ENCODE data around the gene PGAM2.
A peak's percentile ranks its signal among the peaks of the same experiment; 100 is the strongest.

Gene PGAM2

DNA sequence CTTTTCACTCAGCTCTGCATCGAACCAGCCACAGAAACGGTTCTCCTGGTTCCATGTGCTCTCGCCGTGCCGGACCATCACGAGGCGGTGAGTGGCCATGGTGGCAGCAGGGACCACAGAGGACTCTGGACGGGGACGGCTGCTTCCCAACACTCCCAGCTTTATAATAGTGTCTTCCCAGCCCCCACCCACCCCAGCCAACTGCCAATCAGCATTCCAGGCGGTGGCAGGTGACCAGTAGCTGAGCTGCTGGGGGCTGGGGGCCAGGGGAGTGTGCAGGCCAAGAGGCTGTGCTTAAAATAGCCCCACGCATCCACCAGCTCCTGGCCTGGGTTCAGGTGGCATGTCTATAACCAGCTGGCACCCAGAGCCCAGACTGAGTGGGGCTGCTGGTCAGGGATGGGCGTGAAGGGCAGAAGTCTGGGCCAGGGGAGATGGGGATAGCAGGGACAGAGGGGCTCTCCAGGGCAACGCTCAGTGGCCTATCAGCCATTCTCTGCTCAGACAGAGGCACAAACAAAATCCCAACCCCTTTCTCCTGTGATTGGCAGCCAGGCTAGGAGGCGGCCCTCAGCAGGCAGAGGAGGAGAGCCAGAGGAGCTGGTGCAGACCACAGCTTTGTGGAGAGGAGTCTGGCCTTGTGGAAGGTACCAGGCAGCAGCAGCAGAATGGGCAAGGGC is at the start of gene PGAM2:
Gene PGAM2, minus strand, starts transcription at position 137 of the 680 bp plus-strand sequence. Its CDS starts 38 bp downstream, at position 99.
- Histone ChIP-seq H3K4me1 (ENCODE audit: control insufficient read depth, insufficient read depth, low read length) (peaks cover 32% of the 10 kb centered on the region), H3K36me3 (ENCODE audit: control insufficient read depth, insufficient read depth, low read length) (peaks cover 21% of the 10 kb centered on the region), H3K9me3 (ENCODE audit: control insufficient read depth, insufficient read depth, low read depth, low read length) (no peaks in the 10 kb centered on the region), H3K27me3 (ENCODE audit: control insufficient read depth, insufficient read depth, low read length) (peaks cover 17% of the 10 kb centered on the region; the same call in 1 of the 2 replicates), H3K9ac (ENCODE audit: low read length) (no peak within 1 kb of the TSS), H3K4me3 (ENCODE audit: low read depth, low read length) (peak within 1 kb of the TSS; percentile 30; the same call in 1 of the 2 replicates), H3K27ac (ENCODE audit: low read depth, low read length) (no peak within 1 kb of the TSS)

DNA sequence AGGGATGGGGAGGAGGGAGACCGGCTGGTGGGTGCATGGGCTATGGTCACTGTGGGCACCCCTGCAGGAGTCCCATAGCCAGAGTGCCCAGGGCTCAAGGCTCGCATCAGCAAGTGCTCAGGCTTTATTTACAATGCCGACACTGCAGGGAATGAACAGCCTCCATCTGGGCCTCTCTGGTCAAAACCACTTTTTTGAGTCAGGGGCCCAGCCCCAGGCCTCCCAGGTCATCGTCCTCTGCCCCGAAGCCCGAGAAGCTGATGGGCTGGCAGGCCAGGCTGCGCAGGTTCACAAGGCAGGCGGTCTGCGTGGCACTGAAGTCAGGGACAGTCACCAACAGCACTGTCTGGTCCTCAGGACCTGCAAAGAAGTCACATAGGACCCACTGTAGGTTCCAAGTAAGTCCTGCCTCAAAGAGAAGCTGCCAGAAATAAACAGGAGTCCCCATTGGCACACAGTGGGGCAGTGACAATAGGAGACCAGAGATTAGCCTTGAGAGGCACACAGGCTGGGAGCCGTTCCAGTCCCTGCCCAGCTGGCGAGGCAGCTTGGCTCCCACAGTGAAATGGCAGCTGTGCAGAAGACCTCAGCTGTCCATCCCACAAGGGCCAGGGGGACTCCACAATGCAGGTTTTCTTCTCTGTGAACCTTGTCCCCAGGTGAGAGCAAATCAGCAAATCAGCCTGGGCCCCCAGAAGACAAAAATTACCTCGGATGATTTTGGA is 49.4 kb upstream of the PGAM2 start:
- Histone ChIP-seq H3K4me3 (ENCODE audit: low read depth, low read length) (no peak overlapping the region), H3K36me3 (ENCODE audit: control insufficient read depth, insufficient read depth, low read length) (peaks cover 84% of the 10 kb centered on the region), H3K9ac (ENCODE audit: low read length) (no peak overlapping the region), H3K9me3 (ENCODE audit: control insufficient read depth, insufficient read depth, low read depth, low read length) (no peaks in the 10 kb centered on the region), H3K4me1 (ENCODE audit: control insufficient read depth, insufficient read depth, low read length) (peaks cover 4% of the 10 kb centered on the region), H3K27ac (ENCODE audit: low read depth, low read length) (no peak overlapping the region), H3K27me3 (ENCODE audit: control insufficient read depth, insufficient read depth, low read length) (no peaks in the 10 kb centered on the region)

GRCh38 chr7:44113764-44114354 is 48.5 kb upstream of the PGAM2 start:
- H3K27ac ChIP-seq (ENCODE audit: low read depth, low read length): no peak overlapping the region
- peaks cover 4% of the 10 kb centered on the region for H3K4me1 ChIP-seq (ENCODE audit: control insufficient read depth, insufficient read depth, low read length)
- H3K27me3 ChIP-seq (ENCODE audit: control insufficient read depth, insufficient read depth, low read length): no peaks in the 10 kb centered on the region
- no peaks in the 10 kb centered on the region for H3K9me3 ChIP-seq (ENCODE audit: control insufficient read depth, insufficient read depth, low read depth, low read length)
- H3K36me3 ChIP-seq (ENCODE audit: control insufficient read depth, insufficient read depth, low read length): peaks cover 78% of the 10 kb centered on the region
- H3K4me3 ChIP-seq (ENCODE audit: low read depth, low read length): no peak overlapping the region
- no peak overlapping the region for H3K9ac ChIP-seq (ENCODE audit: low read length)

DNA sequence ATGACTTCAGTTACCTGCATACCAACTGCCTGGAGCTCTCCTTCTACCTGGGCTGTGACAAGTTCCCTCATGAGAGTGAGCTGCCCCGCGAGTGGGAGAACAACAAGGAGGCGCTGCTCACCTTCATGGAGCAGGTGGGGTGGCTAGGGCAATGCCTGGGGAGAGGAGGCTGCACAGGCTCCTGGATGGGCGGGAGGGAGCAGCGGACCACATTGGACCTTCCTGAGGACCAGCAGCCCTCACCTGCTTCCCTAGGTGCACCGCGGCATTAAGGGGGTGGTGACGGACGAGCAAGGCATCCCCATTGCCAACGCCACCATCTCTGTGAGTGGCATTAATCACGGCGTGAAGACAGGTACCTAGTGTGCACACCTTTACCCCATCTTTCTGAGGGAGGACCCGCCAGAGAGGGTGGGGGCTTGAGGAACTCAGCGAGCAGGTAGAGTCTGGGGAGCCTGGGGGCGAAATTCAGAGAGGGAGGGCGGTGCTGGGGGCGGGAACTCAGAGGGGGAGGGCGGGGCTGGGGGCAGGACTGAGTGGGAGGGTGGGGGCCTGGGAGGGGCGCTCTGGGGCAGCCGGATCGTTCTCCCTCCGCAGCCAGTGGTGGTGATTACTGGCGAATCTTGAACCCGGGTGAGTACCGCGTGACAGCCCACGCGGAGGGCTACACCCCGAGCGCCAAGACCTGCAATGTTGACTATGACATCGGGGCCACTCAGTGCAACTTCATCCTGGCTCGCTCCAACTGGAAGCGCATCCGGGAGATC is 47.8 kb upstream of the PGAM2 start:
- H3K4me3 ChIP-seq (ENCODE audit: low read depth, low read length): peak overlapping the region; percentile 50
- H3K4me1 ChIP-seq (ENCODE audit: control insufficient read depth, insufficient read depth, low read length): peaks cover 4% of the 10 kb centered on the region
- H3K27me3 ChIP-seq (ENCODE audit: control insufficient read depth, insufficient read depth, low read length): no peaks in the 10 kb centered on the region
- no peak overlapping the region for H3K9ac ChIP-seq (ENCODE audit: low read length)
- no peaks in the 10 kb centered on the region for H3K9me3 ChIP-seq (ENCODE audit: control insufficient read depth, insufficient read depth, low read depth, low read length)
- peaks cover 75% of the 10 kb centered on the region for H3K36me3 ChIP-seq (ENCODE audit: control insufficient read depth, insufficient read depth, low read length)
- H3K27ac ChIP-seq (ENCODE audit: low read depth, low read length): no peak overlapping the region

GRCh38 chr7:44112231-44112996 is 47.0 kb upstream of the PGAM2 start:
- Histone ChIP-seq H3K9ac (ENCODE audit: low read length) (no peak overlapping the region), H3K4me1 (ENCODE audit: control insufficient read depth, insufficient read depth, low read length) (peaks cover 4% of the 10 kb centered on the region), H3K4me3 (ENCODE audit: low read depth, low read length) (peak overlapping the region; percentile 50), H3K27ac (ENCODE audit: low read depth, low read length) (no peak overlapping the region), H3K9me3 (ENCODE audit: control insufficient read depth, insufficient read depth, low read depth, low read length) (no peaks in the 10 kb centered on the region), H3K27me3 (ENCODE audit: control insufficient read depth, insufficient read depth, low read length) (no peaks in the 10 kb centered on the region), H3K36me3 (ENCODE audit: control insufficient read depth, insufficient read depth, low read length) (peaks cover 72% of the 10 kb centered on the region)

- Histone ChIP-seq H3K9me3 (ENCODE audit: control insufficient read depth, insufficient read depth, low read depth, low read length) (no peaks in the 10 kb centered on the region), H3K4me1 (ENCODE audit: control insufficient read depth, insufficient read depth, low read length) (peaks cover 4% of the 10 kb centered on the region), H3K36me3 (ENCODE audit: control insufficient read depth, insufficient read depth, low read length) (peaks cover 70% of the 10 kb centered on the region), H3K27me3 (ENCODE audit: control insufficient read depth, insufficient read depth, low read length) (no peaks in the 10 kb centered on the region), H3K27ac (ENCODE audit: low read depth, low read length) (no peak overlapping the region), H3K4me3 (ENCODE audit: low read depth, low read length) (no peak overlapping the region), H3K9ac (ENCODE audit: low read length) (no peak overlapping the region)
Measured at GRCh38 chr7:44111761-44112160, 46.4 kb upstream of the PGAM2 start.

- Histone ChIP-seq H3K9ac (ENCODE audit: low read length) (no peak overlapping the region), H3K4me1 (ENCODE audit: control insufficient read depth, insufficient read depth, low read length) (peaks cover 4% of the 10 kb centered on the region), H3K9me3 (ENCODE audit: control insufficient read depth, insufficient read depth, low read depth, low read length) (no peaks in the 10 kb centered on the region), H3K4me3 (ENCODE audit: low read depth, low read length) (no peak overlapping the region), H3K27ac (ENCODE audit: low read depth, low read length) (no peak overlapping the region), H3K36me3 (ENCODE audit: control insufficient read depth, insufficient read depth, low read length) (peaks cover 62% of the 10 kb centered on the region), H3K27me3 (ENCODE audit: control insufficient read depth, insufficient read depth, low read length) (no peaks in the 10 kb centered on the region)
Measured at GRCh38 chr7:44110719-44111635, 45.6 kb upstream of the PGAM2 start.

DNA sequence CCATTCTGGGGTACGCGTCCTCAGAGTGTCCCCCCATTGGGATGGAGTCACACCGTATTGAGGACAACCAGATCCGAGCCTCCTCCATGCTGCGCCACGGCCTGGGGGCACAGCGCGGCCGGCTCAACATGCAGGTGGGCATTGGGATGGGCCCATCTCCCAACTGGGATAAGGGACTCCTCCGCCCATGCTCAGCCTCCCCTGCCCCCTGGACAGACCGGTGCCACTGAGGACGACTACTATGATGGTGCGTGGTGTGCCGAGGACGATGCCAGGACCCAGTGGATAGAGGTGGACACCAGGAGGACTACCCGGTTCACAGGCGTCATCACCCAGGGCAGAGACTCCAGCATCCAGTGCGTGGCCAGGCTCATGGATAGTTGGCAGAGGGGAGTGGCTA is 44.6 kb upstream of the PGAM2 start:
- peaks cover 52% of the 10 kb centered on the region for H3K36me3 ChIP-seq (ENCODE audit: control insufficient read depth, insufficient read depth, low read length)
- H3K4me3 ChIP-seq (ENCODE audit: low read depth, low read length): no peak overlapping the region
- H3K27me3 ChIP-seq (ENCODE audit: control insufficient read depth, insufficient read depth, low read length): peaks cover 7% of the 10 kb centered on the region
- peaks cover 12% of the 10 kb centered on the region for H3K4me1 ChIP-seq (ENCODE audit: control insufficient read depth, insufficient read depth, low read length)
- no peak overlapping the region for H3K27ac ChIP-seq (ENCODE audit: low read depth, low read length)
- H3K9ac ChIP-seq (ENCODE audit: low read length): no peak overlapping the region
- no peaks in the 10 kb centered on the region for H3K9me3 ChIP-seq (ENCODE audit: control insufficient read depth, insufficient read depth, low read depth, low read length)

DNA sequence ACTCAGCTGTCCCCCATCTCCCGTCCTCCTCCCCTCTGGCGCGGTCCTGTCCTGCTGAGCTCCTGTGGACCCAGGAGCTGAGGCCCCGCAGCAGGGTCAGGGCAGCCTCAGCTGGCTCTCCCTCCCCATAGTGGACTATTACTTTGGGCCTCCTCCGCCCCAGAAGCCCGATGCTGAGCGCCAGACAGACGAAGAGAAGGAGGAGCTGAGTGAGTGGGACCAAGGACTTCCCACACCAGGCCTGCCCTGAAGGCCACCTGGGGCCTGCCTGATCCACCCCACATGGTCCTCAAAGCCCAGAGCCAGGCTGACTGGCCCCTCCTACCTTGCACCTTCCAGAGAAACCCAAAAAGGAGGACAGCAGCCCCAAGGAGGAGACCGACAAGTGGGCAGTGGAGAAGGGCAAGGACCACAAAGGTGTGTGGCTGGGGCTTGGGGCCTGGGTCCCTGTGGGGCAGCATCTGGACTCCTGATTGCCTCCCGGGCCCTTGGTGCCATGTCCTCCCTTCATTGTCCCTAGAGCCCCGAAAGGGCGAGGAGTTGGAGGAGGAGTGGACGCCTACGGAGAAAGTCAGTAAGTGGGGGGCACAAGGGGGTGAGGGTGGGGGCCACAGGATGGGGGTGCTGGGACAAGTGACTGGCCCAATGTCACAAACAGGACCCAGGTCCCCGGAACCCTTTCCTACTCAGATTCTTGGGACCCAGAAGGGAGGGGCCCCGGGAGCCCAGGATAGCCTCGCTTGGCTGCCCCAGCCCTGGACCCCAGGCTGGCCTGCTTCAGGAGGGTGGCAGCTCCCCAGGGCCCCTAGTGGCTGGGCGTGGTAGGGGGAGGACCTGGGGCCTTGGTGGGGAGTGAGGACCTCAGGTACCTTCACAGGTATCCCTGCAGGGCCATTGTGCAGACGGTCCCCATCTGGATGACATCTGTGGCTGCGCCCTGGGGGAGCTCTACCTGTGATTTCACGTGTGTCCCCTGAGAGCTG is 43.7 kb upstream of the PGAM2 start:
- H3K36me3 ChIP-seq (ENCODE audit: control insufficient read depth, insufficient read depth, low read length): peaks cover 43% of the 10 kb centered on the region

More for the DNA sequence above, 43.7 kb upstream of the PGAM2 start:
- no peak overlapping the region for H3K9ac ChIP-seq (ENCODE audit: low read length)
- H3K4me3 ChIP-seq (ENCODE audit: low read depth, low read length): no peak overlapping the region
- H3K9me3 ChIP-seq (ENCODE audit: control insufficient read depth, insufficient read depth, low read depth, low read length): no peaks in the 10 kb centered on the region
- H3K27me3 ChIP-seq (ENCODE audit: control insufficient read depth, insufficient read depth, low read length): peaks cover 9% of the 10 kb centered on the region
- peaks cover 13% of the 10 kb centered on the region for H3K4me1 ChIP-seq (ENCODE audit: control insufficient read depth, insufficient read depth, low read length)
- no peak overlapping the region for H3K27ac ChIP-seq (ENCODE audit: low read depth, low read length)
